Activated CD4-positive, alpha-beta T cell treated with anti-CD3 and anti-CD28 coated beads, Interleukin-2, Interleukin-4, amounts not matched to agents 100 ng/mL and 50 ng/mL, durations not matched to agents 16 hours and 8 hours (primary cell): Measurements from ENCODE around the gene RABGAP1L.
"Not testable (repeated sequence)": the region's sequence is repeated elsewhere in the genome, so short reads cannot be mapped to it uniquely, and the experiment has no call there.

ENCODE experiments used
- DNase-seq: peaks from one replicate; pipeline ENCODE4 v3.0.0-alpha.2; 2020; ENCODE audit warnings: low spot score

RABGAP1L gene

GRCh38 chr1:174816621-174817020 is 657.3 kb downstream of the RABGAP1L start:
- not testable (repeated sequence) for DNase-seq

- DNase-seq = peak; percentile 24
Observed at GRCh38 chr1:174818014-174818616, 658.8 kb downstream of the RABGAP1L start.

GRCh38 chr1:174818951-174819350 is 659.6 kb downstream of the RABGAP1L start:
- DNase-seq = no peak

GRCh38 chr1:174819596-174819995 is 660.3 kb downstream of the RABGAP1L start:
- no peak for DNase-seq

- no peak for DNase-seq
Observed at GRCh38 chr1:174825127-174825526, 665.8 kb downstream of the RABGAP1L start.

GRCh38 chr1:174825806-174826205 is 666.5 kb downstream of the RABGAP1L start:
- no peak for DNase-seq

- DNase-seq = no peak
Observed at GRCh38 chr1:174828264-174828663, 668.9 kb downstream of the RABGAP1L start.

GRCh38 chr1:174829990-174830389 is 670.7 kb downstream of the RABGAP1L start:
- DNase-seq = no peak

GRCh38 chr1:174836543-174836942 is 677.2 kb downstream of the RABGAP1L start:
- DNase-seq = no peak

GRCh38 chr1:174837386-174837785 is 678.1 kb downstream of the RABGAP1L start:
- DNase-seq = no peak

- DNase-seq = no peak
Observed at GRCh38 chr1:174839211-174839610, 679.9 kb downstream of the RABGAP1L start.

- DNase-seq = peak; percentile 35
Observed at GRCh38 chr1:174841747-174842146, 682.4 kb downstream of the RABGAP1L start.

- DNase-seq = not testable (repeated sequence)
Observed at GRCh38 chr1:174848593-174849560, 689.6 kb downstream of the RABGAP1L start.

- no peak for DNase-seq
Observed at GRCh38 chr1:174850726-174851125, 691.4 kb downstream of the RABGAP1L start.

GRCh38 chr1:174858301-174858700 is 699.0 kb downstream of the RABGAP1L start:
- DNase-seq = no peak

- DNase-seq = no peak
Observed at GRCh38 chr1:174870319-174870718, 711.0 kb downstream of the RABGAP1L start.

GRCh38 chr1:174871886-174872285 is 712.6 kb downstream of the RABGAP1L start:
- no peak for DNase-seq

- DNase-seq = no peak
Observed at GRCh38 chr1:174872615-174873058, 713.3 kb downstream of the RABGAP1L start.

GRCh38 chr1:174874331-174875053 is 715.2 kb downstream of the RABGAP1L start:
- no peak for DNase-seq

GRCh38 chr1:174875306-174875705 is 716.0 kb downstream of the RABGAP1L start:
- no peak for DNase-seq

GRCh38 chr1:174877208-174877673 is 717.9 kb downstream of the RABGAP1L start:
- DNase-seq = no peak

- DNase-seq = no peak
Observed at GRCh38 chr1:174880171-174880570, 720.9 kb downstream of the RABGAP1L start.
